Osteocyte (in vitro differentiated cells): ENCODE measurements around the gene TRPM3. TPM values are rescaled to one million over a fixed set of nuclear protein-coding genes. Genes with fewer than 3 reads are reported as not detected.

Source experiments
- DNase-seq: peaks from one replicate; pipeline ENCODE4 v3.0.0; 2021; ENCODE audit warnings: mixed read lengths; ENCODE audit not compliant: unreplicated experiment; ENCODE audit errors: extremely low spot score
- H3K27ac Mint-ChIP-seq: one replicate; pipeline ENCODE4 v1.8.0; 2021; ENCODE audit warnings: mild to moderate bottlenecking, mixed read lengths; ENCODE audit not compliant: unreplicated experiment
- H3K27me3 Mint-ChIP-seq: one replicate; pipeline ENCODE4 v1.8.0; 2021; ENCODE audit warnings: mixed read lengths; ENCODE audit not compliant: unreplicated experiment
- H3K36me3 Mint-ChIP-seq: one replicate; pipeline ENCODE4 v1.8.0; 2021; ENCODE audit warnings: mixed read lengths; ENCODE audit not compliant: unreplicated experiment
- H3K4me1 Mint-ChIP-seq: one replicate; pipeline ENCODE4 v1.8.0; 2021; ENCODE audit warnings: mixed read lengths; ENCODE audit not compliant: unreplicated experiment
- H3K4me3 Mint-ChIP-seq: one replicate; pipeline ENCODE4 v1.8.0; 2021; ENCODE audit warnings: mild to moderate bottlenecking, moderate library complexity, mixed read lengths; ENCODE audit not compliant: unreplicated experiment
- H3K9me3 Mint-ChIP-seq: one replicate; pipeline ENCODE4 v1.8.0; 2021; ENCODE audit warnings: mixed read lengths; ENCODE audit not compliant: unreplicated experiment
- CTCF ChIP-seq: fragments of 200-600 bp; sonication (generic); IDR thresholded peaks from 2 replicates; pipeline ENCODE4 v1.5.0; 2021; ENCODE audit warnings: antibody characterized with exemption, mild to moderate bottlenecking, moderate library complexity
- total RNA-seq: library from RNA; stranded (reverse); gene quantifications from 2 replicates; pipeline ENCODE4 v1.2.1, GENCODE V29; 2021

TRPM3 gene
- total RNA-seq, 1 donor from 2014 or later = 0.05 TPM

GRCh38 chr9:70563010-70563409 lies 558.4 kb downstream of the TRPM3 start:
- no peaks in the 10 kb centered on the region for H3K9me3 Mint-ChIP-seq
- no peak for DNase-seq
- no peak for TF ChIP-seq CTCF
- H3K4me1 Mint-ChIP-seq = peaks cover 43% of the 10 kb centered on the region
- H3K36me3 Mint-ChIP-seq = no peaks in the 10 kb centered on the region
- H3K27me3 Mint-ChIP-seq = no peaks in the 10 kb centered on the region
- no peak overlapping the region for H3K4me3 Mint-ChIP-seq
- H3K27ac Mint-ChIP-seq = peak overlapping the region; percentile 97

- TF ChIP-seq CTCF = no peak
- no peaks in the 10 kb centered on the region for H3K36me3 Mint-ChIP-seq
- no peak overlapping the region for H3K4me3 Mint-ChIP-seq
- no peak overlapping the region for H3K27ac Mint-ChIP-seq
- H3K27me3 Mint-ChIP-seq = no peaks in the 10 kb centered on the region
- no peak for DNase-seq
- no peaks in the 10 kb centered on the region for H3K9me3 Mint-ChIP-seq
- H3K4me1 Mint-ChIP-seq = peaks cover 32% of the 10 kb centered on the region
Observed at GRCh38 chr9:70561786-70562395, 559.5 kb downstream of the TRPM3 start.

DNA sequence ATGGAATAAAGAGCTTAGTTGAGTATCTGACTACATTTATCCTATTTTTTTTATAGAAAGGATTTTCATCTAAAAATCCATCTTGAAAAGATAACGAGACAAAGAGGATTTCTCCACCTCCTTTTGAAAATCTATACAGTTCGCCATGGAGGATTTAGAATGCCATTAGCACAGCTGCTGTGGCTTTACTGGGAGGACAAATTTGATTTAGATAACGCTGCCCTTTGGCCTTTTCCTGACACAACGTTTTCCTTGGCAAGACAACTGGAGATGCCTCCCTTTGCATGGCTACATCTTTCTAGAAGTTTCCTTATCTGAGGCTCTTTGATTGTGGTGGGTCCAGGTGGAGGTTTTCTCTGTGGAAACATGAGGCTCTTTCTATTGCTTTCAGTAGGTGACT lies 560.3 kb downstream of the TRPM3 start:
- Mint-ChIP-seq H3K4me3 (no peak overlapping the region), H3K27ac (no peak overlapping the region), H3K9me3 (no peaks in the 10 kb centered on the region), H3K27me3 (no peaks in the 10 kb centered on the region), H3K36me3 (no peaks in the 10 kb centered on the region), H3K4me1 (peaks cover 28% of the 10 kb centered on the region)
- no peak for TF ChIP-seq CTCF
- no peak for DNase-seq

GRCh38 chr9:70559102-70559501 lies 562.3 kb downstream of the TRPM3 start:
- no peak overlapping the region for H3K4me3 Mint-ChIP-seq
- H3K36me3 Mint-ChIP-seq = no peaks in the 10 kb centered on the region
- no peak for TF ChIP-seq CTCF
- no peaks in the 10 kb centered on the region for H3K27me3 Mint-ChIP-seq
- H3K9me3 Mint-ChIP-seq = no peaks in the 10 kb centered on the region
- H3K27ac Mint-ChIP-seq = no peak overlapping the region
- H3K4me1 Mint-ChIP-seq = peaks cover 32% of the 10 kb centered on the region
- DNase-seq = no peak

DNA sequence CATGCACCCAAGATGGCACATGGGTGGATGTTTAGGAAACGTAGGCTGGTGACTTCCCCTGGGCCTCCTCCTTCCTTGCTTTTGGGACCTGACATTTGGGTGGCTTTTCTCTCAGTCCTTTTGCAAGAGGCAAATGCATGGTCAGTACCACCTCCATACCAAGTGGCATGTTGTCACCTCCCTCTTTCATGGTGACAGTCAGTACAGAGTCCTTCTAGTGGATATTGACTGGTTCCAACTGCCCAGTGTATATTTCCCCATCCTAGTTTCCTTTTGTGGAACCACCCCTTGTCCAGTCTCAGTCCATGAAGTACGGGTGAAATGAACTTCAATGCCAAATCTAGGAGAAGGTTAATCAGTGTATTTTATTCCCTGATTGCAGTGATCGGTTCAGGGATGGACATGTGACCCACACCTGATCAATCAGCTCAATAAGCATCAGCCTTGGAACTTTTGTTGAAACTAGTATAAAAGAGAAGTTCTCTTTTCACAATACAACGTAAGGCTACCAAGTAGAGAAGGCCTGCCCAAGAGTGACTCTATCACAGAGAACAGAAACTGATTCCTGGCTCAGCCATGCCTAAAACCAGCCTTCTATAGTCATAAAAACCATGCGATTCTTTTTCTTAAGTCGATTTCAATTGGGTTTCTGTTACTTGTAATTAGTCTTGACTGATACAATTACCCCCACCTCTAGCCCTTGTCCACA lies 563.6 kb downstream of the TRPM3 start:
- Mint-ChIP-seq H3K4me1 (peaks cover 27% of the 10 kb centered on the region), H3K27me3 (no peaks in the 10 kb centered on the region), H3K4me3 (no peak overlapping the region), H3K9me3 (no peaks in the 10 kb centered on the region), H3K36me3 (no peaks in the 10 kb centered on the region), H3K27ac (no peak overlapping the region)
- no peak for TF ChIP-seq CTCF
- DNase-seq = no peak
